NCI-H2107 treated with DMSO at 0.1 percent for 48 hours (cell line): ENCODE data around the gene MPZL2.

Source experiments
- DNase-seq: peaks from one replicate; lab custom pipeline; 2025; ENCODE audit not compliant: unreplicated experiment; lab: John Stamatoyannopoulos, UW

Gene MPZL2

DNA sequence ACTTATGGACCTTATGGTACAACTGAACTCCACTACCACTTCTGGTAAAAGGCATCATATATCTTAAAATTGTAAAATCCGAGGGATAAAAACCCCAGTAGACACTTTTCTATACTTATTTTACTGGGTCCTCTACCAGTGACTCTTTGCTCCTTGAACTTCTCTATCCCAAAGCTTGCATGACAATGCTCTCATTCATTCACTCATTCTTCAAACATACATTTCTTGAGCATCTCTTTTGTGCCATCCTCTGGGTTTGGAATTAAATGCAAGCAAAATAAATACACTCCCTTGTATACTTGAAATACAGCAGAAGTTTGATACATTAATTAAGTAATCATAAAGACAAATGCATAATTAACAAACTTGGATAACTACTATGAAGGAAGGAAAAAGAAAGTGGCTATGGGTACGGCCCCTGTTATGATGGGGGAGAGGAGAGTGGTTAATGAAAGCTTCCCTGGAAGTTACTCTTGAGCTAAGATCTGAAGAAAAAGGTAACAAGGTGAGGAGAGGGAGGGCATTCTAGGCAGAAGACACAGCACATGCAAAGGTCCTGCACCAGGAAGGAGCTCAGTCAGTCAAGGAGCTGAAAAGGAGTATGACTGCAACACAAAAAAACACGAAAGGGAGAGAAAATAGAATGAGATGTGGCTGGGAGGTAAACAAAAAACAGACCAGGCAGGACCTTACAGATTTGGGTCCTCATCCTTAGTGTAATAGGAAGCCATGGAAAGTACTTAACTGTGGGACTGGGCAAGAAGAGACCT, 19.9 kb downstream of the MPZL2 start:
- no peak for DNase-seq

- no peak for DNase-seq
Observed at GRCh38 chr11:118243161-118243560, 20.9 kb downstream of the MPZL2 start.

DNA sequence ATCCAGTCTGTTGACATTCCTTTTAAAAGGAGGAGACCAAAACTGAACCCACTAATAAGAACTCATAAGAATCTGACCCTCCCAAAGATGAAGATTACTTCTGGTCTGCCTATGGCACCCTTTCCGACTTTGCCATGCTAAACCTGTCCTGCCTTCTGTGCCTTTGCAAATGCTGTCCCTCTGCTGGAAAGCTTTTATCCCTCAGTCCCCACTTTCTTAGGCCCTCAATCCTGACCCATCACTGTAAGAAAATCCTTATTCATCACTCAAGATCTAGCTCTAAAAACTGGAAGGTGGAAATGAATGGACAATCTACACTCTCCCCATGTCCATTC, 22.4 kb downstream of the MPZL2 start:
- DNase-seq, result no peak

DNA sequence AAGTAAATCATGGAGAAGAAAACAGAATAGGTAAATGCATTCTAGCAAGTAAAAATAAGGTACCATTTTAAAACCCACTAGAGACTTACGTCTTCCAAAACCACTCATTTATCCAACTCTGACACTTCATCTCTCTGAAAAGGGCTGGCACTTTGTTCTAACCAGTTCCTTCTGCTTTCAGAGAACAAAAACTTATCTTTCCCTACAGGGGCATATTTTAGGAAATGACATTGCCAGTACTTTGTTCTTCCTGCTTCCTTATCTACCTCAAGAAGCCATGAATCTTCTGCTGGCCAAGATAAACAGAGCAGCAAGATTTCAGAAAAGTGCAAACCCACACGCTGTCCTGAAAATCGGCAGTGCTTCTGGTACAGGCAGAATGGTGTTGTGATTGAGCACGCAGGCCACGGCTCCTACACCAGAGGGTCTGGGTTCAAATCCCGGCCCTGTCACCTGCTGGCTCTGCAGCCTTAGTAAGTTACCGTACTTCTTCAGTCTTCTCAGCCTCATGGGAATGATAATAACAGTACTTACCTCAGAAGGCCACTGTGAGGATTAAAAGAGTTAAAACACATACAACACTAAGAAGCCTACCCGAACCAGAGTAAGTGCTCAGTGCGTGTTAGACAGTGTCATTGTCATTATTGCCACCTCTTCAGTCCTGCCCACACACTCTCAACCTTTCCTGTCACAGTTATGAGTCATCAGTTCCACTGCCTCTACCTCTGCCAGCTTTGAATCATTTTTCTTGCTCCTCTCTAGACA, 22.9 kb downstream of the MPZL2 start:
- peak; percentile 13 for DNase-seq

DNA sequence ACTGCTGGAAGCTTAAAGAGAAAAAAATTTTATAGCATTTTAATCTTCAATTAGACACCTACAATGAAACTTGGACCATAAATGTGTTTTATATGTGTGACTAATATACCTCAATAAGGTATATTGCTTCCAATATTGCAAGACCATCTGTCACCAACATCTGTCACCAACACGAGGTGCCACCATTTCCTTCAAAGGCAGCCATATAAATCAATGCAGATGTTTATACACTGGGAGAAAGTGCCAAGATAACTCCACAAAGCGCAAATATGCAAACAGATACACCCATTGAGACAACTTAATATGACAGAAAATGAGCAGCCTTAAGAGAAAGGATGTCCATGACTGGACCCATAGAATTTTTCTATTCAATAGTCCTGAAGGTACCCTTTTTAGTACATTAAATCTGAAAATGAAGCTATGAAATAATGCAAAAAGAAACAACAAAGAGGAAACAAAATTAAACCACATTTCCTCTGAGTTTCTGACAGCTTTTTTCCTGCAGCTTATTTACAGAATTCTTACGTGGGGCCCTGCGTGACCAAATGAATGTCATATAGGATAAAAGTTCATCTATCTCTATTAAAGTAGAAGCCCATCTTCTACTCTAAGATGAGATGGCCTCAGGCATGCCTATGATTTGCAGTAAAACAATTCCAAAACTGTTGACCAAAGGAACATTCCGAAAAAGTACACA, 24.4 kb downstream of the MPZL2 start:
- DNase-seq, result no peak

GRCh38 chr11:118238929-118239328, 25.2 kb downstream of the MPZL2 start:
- DNase-seq, result no peak

GRCh38 chr11:118238421-118238820, 25.7 kb downstream of the MPZL2 start:
- DNase-seq, result no peak

DNA sequence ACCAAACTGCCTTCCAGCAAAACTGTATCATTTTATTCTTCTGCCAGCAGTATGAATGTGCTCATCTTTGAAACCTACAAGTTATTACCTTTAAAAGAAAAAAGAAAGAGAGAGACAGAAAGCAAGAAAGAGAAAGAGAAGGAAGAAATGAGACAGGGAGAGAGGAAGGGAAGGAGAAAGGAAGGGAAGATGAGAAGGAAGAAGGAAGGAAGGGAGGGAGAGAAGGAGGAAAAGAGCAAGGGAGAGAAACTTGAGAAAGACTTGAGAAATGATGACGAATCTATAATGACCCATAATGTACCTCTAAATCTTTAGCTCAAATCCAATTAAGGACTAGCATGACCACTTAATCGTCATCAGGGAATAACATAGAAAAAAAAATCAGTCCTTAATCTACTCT, 27.9 kb downstream of the MPZL2 start:
- DNase-seq, result no peak

DNA sequence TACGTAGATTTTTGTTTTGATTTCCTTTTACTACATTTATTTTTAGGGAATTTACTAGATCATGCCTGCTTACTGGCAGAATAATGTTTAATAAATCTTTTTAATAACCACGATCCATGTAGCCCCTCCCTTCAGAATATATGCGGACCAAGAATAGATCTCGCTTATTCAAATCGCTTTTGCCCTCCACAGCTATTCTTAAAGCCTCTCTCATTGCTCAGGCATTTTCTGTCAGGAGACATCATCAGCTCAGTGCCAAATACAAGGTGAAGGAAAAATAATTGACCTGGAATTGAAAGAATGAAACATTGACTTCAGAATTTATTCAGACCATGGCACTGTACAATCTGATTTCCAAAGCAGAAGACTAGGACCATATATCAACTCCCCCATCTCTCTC, 29.3 kb downstream of the MPZL2 start:
- no peak for DNase-seq

GRCh38 chr11:118233850-118234249, 30.2 kb downstream of the MPZL2 start:
- DNase-seq, result no peak

- no peak for DNase-seq
Observed at GRCh38 chr11:118233377-118233776, 30.7 kb downstream of the MPZL2 start.

- DNase-seq, result no peak
Observed at GRCh38 chr11:118232659-118233058, 31.4 kb downstream of the MPZL2 start.

DNA sequence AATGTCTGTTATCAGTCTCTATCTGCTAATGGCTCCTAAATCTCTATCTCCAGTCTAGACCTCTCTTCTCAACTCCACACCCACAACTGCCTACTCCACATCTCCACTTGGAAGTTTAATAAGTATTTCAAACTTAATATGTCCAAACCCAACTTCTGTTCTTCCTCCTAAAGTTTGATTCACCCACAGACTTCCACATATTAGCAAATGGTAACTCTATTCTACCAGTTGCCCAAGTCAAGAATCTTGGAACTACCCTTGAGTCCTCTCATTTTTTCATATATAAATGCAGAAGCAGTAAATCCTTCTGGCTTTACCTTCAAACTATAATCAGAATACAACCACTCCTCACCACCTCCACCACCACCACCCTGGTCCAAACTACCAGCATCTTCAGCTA, 32.6 kb downstream of the MPZL2 start:
- DNase-seq, result no peak

DNA sequence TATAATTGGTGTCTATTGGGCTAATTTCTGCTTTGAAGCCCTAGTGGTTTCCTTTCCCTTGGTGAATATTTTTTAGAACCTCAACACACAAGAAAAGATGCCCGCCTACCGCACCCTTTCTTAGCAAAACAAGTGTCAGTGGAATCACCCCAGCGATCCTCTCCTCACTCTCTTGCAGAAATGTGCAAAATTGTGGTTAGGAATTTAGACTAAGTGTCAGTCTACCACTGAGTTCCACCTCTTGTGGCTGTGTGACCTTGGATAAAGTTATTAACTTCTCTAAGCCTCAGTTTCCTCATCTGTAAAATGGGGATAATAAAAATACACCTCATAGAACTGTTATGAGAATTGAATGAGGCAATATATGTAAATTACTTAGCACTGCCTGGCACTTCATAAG, 34.0 kb downstream of the MPZL2 start:
- DNase-seq, result no peak

GRCh38 chr11:118229274-118229847, 34.7 kb downstream of the MPZL2 start:
- DNase-seq, result no peak

GRCh38 chr11:118227865-118228785, 36.0 kb downstream of the MPZL2 start:
- DNase-seq, result no peak

GRCh38 chr11:118226781-118227180, 37.3 kb downstream of the MPZL2 start:
- no peak for DNase-seq

- DNase-seq, result no peak
Observed at GRCh38 chr11:118226296-118226695, 37.8 kb downstream of the MPZL2 start.

DNA sequence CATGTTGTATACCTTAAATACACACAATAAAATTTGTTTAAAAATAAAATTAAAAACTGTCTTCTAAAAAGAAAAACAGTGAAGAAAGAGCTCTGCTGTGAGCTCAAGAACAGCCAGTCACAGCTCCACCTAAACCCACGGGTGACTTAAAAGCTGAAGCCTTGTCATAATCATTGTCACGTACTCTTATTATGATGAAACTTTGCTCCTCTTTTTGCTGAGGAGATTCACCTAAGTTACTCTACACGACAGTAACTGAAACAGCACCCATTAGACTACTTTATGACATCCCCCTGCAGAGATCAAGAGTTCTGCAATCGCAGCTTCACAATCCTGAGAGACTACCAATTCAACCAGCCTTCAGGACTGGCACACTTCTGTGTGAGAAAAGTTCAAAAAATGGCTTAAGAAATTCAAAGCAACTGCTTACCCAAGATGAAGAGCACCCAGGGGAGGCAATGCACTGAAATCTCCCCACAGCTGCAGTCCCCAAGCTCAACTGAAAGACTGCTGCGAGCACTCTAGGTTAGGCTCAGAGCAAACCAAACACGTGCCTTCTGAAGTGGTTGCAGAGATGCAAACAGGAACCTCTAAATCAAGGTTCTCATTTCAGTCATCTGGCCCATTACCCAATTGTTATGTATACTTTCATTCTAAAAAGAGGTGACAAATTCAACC, 39.4 kb downstream of the MPZL2 start, which contains the start of gene JAML:
Gene JAML (minus strand): TSS at position 501 of the 678 bp plus-strand sequence. CDS start 10,145 bp downstream, outside the sequence.
- DNase-seq, result no peak

DNA sequence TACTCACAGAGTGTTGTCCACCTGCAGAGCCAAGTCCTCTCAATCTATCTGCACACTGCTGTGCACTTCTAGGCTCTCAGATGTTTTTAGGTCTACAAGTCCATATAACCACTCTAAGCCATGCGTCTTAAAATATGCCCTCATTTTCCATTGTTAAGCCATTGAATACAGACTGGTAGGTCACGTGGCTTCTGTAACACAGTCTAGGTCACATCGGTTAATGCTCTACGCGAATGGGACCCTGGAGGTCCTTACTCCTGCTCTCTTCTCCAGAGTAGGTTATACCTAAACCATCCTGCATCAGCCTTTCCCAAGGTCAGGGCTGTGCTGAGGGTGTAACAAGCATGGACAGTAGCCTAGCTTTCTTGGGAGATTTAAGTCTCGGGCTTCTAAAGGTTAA, 40.1 kb downstream of the MPZL2 start:
- no peak for DNase-seq
